ENCODE data around the gene TRIP4.

TRIP4 gene

DNA sequence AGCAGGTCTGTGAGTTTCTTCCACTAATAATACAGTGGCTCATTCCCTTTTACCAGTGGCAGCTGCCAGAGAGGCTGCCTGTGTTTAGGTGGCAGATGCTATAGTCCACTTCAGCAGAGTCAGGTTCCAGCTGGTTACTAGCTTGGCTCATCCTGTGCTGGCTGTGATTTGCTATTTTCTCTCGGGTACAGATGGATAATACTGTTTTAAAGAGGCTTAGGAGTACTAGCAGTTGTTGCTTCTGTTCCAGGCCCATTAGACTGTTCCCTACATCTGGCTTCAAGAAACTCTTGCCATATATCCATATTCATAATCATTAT, 113.7 kb downstream of the TRIP4 start:
- TF ChIP-seq, protein P1, sequence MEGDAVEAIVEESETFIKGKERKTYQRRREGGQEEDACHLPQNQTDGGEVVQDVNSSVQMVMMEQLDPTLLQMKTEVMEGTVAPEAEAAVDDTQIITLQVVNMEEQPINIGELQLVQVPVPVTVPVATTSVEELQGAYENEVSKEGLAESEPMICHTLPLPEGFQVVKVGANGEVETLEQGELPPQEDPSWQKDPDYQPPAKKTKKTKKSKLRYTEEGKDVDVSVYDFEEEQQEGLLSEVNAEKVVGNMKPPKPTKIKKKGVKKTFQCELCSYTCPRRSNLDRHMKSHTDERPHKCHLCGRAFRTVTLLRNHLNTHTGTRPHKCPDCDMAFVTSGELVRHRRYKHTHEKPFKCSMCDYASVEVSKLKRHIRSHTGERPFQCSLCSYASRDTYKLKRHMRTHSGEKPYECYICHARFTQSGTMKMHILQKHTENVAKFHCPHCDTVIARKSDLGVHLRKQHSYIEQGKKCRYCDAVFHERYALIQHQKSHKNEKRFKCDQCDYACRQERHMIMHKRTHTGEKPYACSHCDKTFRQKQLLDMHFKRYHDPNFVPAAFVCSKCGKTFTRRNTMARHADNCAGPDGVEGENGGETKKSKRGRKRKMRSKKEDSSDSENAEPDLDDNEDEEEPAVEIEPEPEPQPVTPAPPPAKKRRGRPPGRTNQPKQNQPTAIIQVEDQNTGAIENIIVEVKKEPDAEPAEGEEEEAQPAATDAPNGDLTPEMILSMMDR (IDR thresholded peaks at IDR 0.05; ENCODE audit: low read depth, low read length, missing control alignments) = no peak
- H3K4me3 ChIP-seq (replicated peaks; ENCODE audit: low read depth, low read length) = no peak overlapping the region
- no peak for DNase-seq (ENCODE audit: extremely low read depth, low read depth)

DNA sequence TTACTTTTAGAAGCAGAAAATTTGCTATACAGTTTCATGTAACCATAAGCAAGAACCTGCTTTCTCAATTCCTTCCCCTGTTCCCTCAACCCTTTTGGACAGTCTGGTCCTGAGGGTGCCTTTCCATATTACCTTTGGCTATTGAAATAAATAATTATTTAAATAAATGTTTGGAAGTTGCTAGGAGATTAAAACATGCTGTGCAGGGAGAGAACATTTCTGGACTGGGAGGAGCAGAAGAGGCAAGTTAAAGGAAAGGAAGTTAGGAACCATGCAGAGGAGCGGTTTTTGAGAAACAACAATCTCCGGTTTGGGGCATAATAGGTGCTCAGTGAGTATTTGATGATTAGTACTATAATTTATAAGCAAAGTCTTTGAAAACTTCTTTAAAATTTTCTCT, 114.5 kb downstream of the TRIP4 start:
- TF ChIP-seq, protein P1 (IDR thresholded peaks at IDR 0.05; ENCODE audit: low read depth, low read length, missing control alignments) = no peak
- DNase-seq (ENCODE audit: extremely low read depth, low read depth) = no peak
- H3K4me3 ChIP-seq (replicated peaks; ENCODE audit: low read depth, low read length) = no peak overlapping the region

DNA sequence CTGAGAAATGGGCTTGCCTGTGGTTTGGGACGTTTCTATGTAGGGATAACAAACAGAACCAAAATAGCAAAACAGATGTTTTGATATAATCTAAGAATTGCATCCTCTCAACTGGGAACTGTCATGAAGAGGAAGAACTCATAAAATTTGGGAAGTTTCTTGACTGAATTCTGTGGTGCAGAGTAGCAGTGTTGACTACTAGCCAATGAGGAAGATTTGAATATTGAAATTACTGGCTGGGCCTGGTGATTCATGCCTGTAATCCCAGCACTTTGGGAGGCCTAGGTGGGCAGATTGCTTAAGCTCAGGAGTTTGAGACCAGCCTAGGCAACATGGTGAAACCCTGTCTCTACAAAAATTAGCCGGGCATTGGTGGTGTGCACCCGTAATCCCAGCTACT, 114.9 kb downstream of the TRIP4 start:
- TF ChIP-seq, protein P1 (IDR thresholded peaks at IDR 0.05; ENCODE audit: low read depth, low read length, missing control alignments) = no peak
- DNase-seq (ENCODE audit: extremely low read depth, low read depth) = no peak
- no peak overlapping the region for H3K4me3 ChIP-seq (replicated peaks; ENCODE audit: low read depth, low read length)

DNA sequence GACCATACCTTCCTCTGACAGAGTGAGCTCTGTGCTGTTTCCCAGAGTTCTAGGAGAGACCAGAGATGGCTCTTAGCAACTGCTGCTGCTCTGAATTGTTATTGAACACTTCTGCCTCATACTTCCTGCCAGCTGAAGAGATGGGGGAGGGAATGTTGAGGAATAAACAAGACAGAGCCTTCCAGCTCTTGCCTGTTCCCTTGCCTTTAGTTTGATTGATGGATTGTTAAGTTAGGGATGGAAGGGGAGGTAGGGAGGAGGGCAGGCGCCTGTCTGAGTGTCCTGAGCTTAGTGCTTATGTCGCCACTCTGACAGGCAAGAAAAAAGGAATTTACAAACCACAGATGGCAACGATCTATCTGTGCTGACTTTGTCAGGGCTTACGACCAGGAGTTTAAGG, 115.6 kb downstream of the TRIP4 start:
- DNase-seq (ENCODE audit: extremely low read depth, low read depth) = no peak
- H3K4me3 ChIP-seq (replicated peaks; ENCODE audit: low read depth, low read length) = no peak overlapping the region
- TF ChIP-seq, protein P1 (IDR thresholded peaks at IDR 0.05; ENCODE audit: low read depth, low read length, missing control alignments) = no peak

DNA sequence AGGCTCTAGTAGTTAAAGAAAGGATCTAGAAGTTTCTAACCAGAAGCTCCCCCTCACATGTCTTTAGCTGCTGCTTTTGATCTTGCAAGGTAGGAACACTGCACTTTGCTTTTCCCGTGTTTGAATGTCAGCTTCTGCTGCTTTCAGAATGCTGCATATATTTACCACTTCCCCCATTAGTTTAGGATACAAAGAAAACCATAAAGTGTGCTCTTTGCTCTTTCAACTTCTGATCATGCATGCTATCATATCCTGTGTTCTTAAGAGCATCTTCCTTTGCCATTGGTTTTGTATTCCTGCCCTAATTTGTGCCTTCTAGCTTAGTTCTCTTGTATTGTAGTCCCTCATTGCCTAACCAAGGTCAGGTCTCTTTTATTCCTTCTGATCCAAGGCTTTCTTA, 116.0 kb downstream of the TRIP4 start:
- no peak overlapping the region for H3K4me3 ChIP-seq (replicated peaks; ENCODE audit: low read depth, low read length)
- TF ChIP-seq, protein P1 (IDR thresholded peaks at IDR 0.05; ENCODE audit: low read depth, low read length, missing control alignments) = no peak

More for the DNA sequence above, 116.0 kb downstream of the TRIP4 start:
- DNase-seq (ENCODE audit: extremely low read depth, low read depth) = no peak

Data from HFF-Myc (cell line).